GM12878 (cell line): ENCODE data around the gene PKP3. TPM values are rescaled to one million over a fixed set of nuclear protein-coding genes. Genes with fewer than 3 reads are reported as not detected.

Experiments
- ATAC-seq: fragments of 200-7000 bp; cut with Tn5 transposase; 3 replicates; pipeline ENCODE4 v1.9.1; 2020; ENCODE audit warnings: mild to moderate bottlenecking, moderate library complexity
- BruUV-seq: library from RNA; stranded (reverse); fragments of 400-500 nt; replicated peaks from 2 replicates; lab custom pipeline; 2021; lab: Mats Ljungman, UMichigan
- CTCF ChIA-PET: fragments of 300-600 bp; sonication (Branson Sonifier 250); formaldehyde crosslinking; extraction: SDS; loops from one replicate; lab custom pipeline; 2021; ENCODE audit warnings: inconsistent platforms; lab: Yijun Ruan, JAX
- POLR2A ChIA-PET: fragments of 350-600 bp; formaldehyde crosslinking; extraction: SDS; loops from one replicate; lab custom pipeline; 2021; ENCODE audit warnings: inconsistent platforms; lab: Charles Lee
- RAD21 ChIA-PET: fragments of 300-600 bp; sonication (Branson Sonifier 250); formaldehyde crosslinking; loops from one replicate; lab custom pipeline; 2023; ENCODE audit warnings: antibody characterized with exemption; ENCODE audit not compliant: unreplicated experiment; lab: Charles Lee
- SMC1A ChIA-PET: fragments of 300-600 bp; sonication (Branson Sonifier 250); formaldehyde crosslinking; loops from one replicate; lab custom pipeline; 2023; ENCODE audit not compliant: unreplicated experiment, uncharacterized antibody; lab: Charles Lee
- DNase-seq: peaks from one replicate; pipeline ENCODE4 v3.0.0-alpha.2; 2011; ENCODE audit warnings: low read depth, low spot score
- FAIRE-seq: peaks from 3 replicates; lab custom pipeline; 2011; peaks lifted over from hg19 to GRCh38; lab: Jason Lieb, UNC
- H2AFZ ChIP-seq: 2 replicates; pipeline ENCODE4 v1.6.0; 2011; ENCODE audit warnings: low read depth, low read length, control low read depth; ENCODE audit not compliant: control insufficient read depth
- H3K27ac ChIP-seq: 2 replicates; pipeline ENCODE4 v1.5.1; 2011; ENCODE audit warnings: control low read depth; ENCODE audit not compliant: control insufficient read depth, insufficient read depth
- H3K27me3 ChIP-seq, 2 experiments: replicated peaks in 1 of 2; 2 replicates each; pipeline versions ENCODE4 v1.6.0 to v1.6.1; 2011; ENCODE audit warnings: low read length in 1 of 2; ENCODE audit not compliant: control insufficient read depth in 2 of 2, insufficient read depth in 2 of 2
- H3K36me3 ChIP-seq, 2 experiments: 2 replicates each; pipeline ENCODE4 v1.5.1; 2011; ENCODE audit warnings: low read length in 1 of 2; ENCODE audit not compliant: control insufficient read depth in 2 of 2, insufficient read depth in 2 of 2
- H3K4me1 ChIP-seq: 2 replicates; pipeline ENCODE4 v1.6.1; 2011; ENCODE audit warnings: mild to moderate bottlenecking, low read length, moderate library complexity, mixed read lengths; ENCODE audit not compliant: control insufficient read depth, insufficient read depth
- H3K4me2 ChIP-seq: 2 replicates; pipeline ENCODE4 v1.6.0; 2011; ENCODE audit warnings: control low read depth; ENCODE audit not compliant: control insufficient read depth, insufficient read depth
- H3K4me3 ChIP-seq: fragments of 200-600 bp; sonication (generic); 2 replicates; pipeline ENCODE4 v1.5.1; 2016
- H3K79me2 ChIP-seq: 2 replicates; pipeline ENCODE4 v1.6.0; 2011; ENCODE audit warnings: low read length; ENCODE audit not compliant: control insufficient read depth, insufficient read depth
- H3K9ac ChIP-seq: 2 replicates; pipeline ENCODE4 v1.8.0; 2011; ENCODE audit warnings: low read length, control low read depth, mixed read lengths; ENCODE audit not compliant: control insufficient read depth, insufficient read depth
- H3K9me3 ChIP-seq: replicated peaks from 3 replicates; pipeline ENCODE4 v1.5.1; 2011; ENCODE audit warnings: mild to moderate bottlenecking, low read length; ENCODE audit not compliant: control insufficient read depth, insufficient read depth
- H4K20me1 ChIP-seq: 2 replicates; pipeline ENCODE4 v1.6.0; 2011; ENCODE audit not compliant: control insufficient read depth, insufficient read depth
- CREM ChIP-seq: IDR thresholded peaks from 2 replicates; pipeline ENCODE4 v1.6.1; 2014; ENCODE audit warnings: antibody characterized with exemption, low read depth
- CUX1 ChIP-seq: IDR thresholded peaks from 2 replicates; pipeline ENCODE4 v1.6.1; 2012; ENCODE audit warnings: improper control_type of control experiment, low read depth, low read length; ENCODE audit not compliant: insufficient replicate concordance
- ETV6 ChIP-seq, 2 experiments: fragments of 450-650 bp in 1 of 2; IDR thresholded peaks in 1 of 2; conservative IDR thresholded peaks in 1 of 2; 2 replicates each; pipeline ENCODE4 v1.6.1; 2014; ENCODE audit warnings: antibody characterized with exemption in 1 of 2, borderline replicate concordance in 1 of 2, low read depth in 1 of 2, mild to moderate bottlenecking in 1 of 2, moderate library complexity in 1 of 2
- NFYA ChIP-seq: IDR thresholded peaks from 2 replicates; pipeline ENCODE4 v1.6.1; 2011; ENCODE audit warnings: low read depth, mild to moderate bottlenecking, low read length, improper control_type of control experiment, borderline replicate concordance
- SIX5 ChIP-seq: IDR thresholded peaks from 2 replicates; pipeline ENCODE4 v1.6.1; 2011; ENCODE audit warnings: mild to moderate bottlenecking, low read depth, low read length, moderate library complexity; ENCODE audit not compliant: severe bottlenecking
- TARDBP ChIP-seq: IDR thresholded peaks from 2 replicates; pipeline ENCODE4 v1.6.1; 2016; ENCODE audit warnings: borderline replicate concordance
- TCF12 ChIP-seq: IDR thresholded peaks from 2 replicates; pipeline ENCODE4 v1.6.1; 2011; ENCODE audit warnings: low read depth, mild to moderate bottlenecking, low read length
- USF2 ChIP-seq: IDR thresholded peaks from 2 replicates; pipeline ENCODE4 v1.6.1; 2011; ENCODE audit warnings: low read depth, low read length, improper control_type of control experiment, borderline replicate concordance
- ZNF384 ChIP-seq: IDR thresholded peaks from 2 replicates; pipeline ENCODE4 v1.6.1; 2012; ENCODE audit warnings: low read depth, mild to moderate bottlenecking, low read length, improper control_type of control experiment, borderline replicate concordance
- ZSCAN29 ChIP-seq: fragments of 450-650 bp; IDR thresholded peaks from 2 replicates; pipeline ENCODE4 v1.6.1; 2017; ENCODE audit warnings: mild to moderate bottlenecking, moderate library complexity
- WGBS: methylation state at CpG from one replicate; pipeline ENCODE4 v1.1.6; 2016; ENCODE audit warnings: low lambda C conversion rate; ENCODE audit not compliant: insufficient replicate concordance, insufficient coverage; ENCODE audit errors: missing lambda C conversion rate; 5-methylcytosine and 5-hydroxymethylcytosine counted together
- in situ Hi-C: fragments of 300-500 bp; cut with MboI; formaldehyde crosslinking; loops from 9 replicates; pipeline ENCODE4 v1.14.3; 2018; ENCODE audit warnings: mixed read lengths
- intact Hi-C: fragments of 100-400 bp; cut with micrococcal nuclease; formaldehyde crosslinking; loops from one replicate; pipeline ENCODE4 v1.14.2; 2022; ENCODE audit not compliant: unreplicated experiment
- polyA plus RNA-seq, 11 experiments: library from polyadenylated mRNA; depleted of rRNA in 4 of 11; unstranded in 6 of 11; stranded (reverse) in 5 of 11; fragments of >200 nt; fragmentation: Nextera tagmentation in 4 of 11; fragmentation: Illumina TruSeq in 1 of 11; extraction: Ambion mirVana in 4 of 11; extraction: Trizol in 1 of 11; gene quantifications; 1 replicate in 1 of 11; 2 replicates in 10 of 11; pipeline versions ENCODE4 v1.2.1 to v1.2.3, GENCODE V29; 2011 to 2016; ENCODE audit warnings: inconsistent platforms in 2 of 11, missing spikeins in 2 of 11, low read depth in 1 of 11
- total RNA-seq, 4 experiments: library from RNA; depleted of rRNA in 3 of 4; stranded (reverse); fragments of >200 nt in 3 of 4; fragmentation: Illumina TruSeq in 1 of 4; extraction: Trizol in 1 of 4; gene quantifications; 2 replicates each; pipeline versions ENCODE4 v1.2.1 to v1.2.3, GENCODE V29; 2013 to 2021

PKP3 gene
- total and polyA plus RNA-seq, 10 of the 15 experiments (the other 5 are each of a cell fraction or from before 2014, with no cell fraction given): 0.45 to 0.90 TPM; not detected in 8

GRCh38 chr11:376531-377173, 17.4 kb upstream of the PKP3 start:
- no peaks in the 10 kb centered on the region for H3K9me3 ChIP-seq
- no TSS peak for BruUV-seq
- no peak for DNase-seq
- ChIA-PET CTCF (no interaction called here), POLR2A (no interaction called here), SMC1A (no interaction called here), RAD21 (no interaction called here)
- H3K4me2 ChIP-seq: no peak overlapping the region
- no peaks in the 10 kb centered on the region for H4K20me1 ChIP-seq
- WGBS: 95% methylated on average over 13 of the region's 70 CpGs
- TF ChIP-seq ZNF384 (no peak), ETV6 (conservative IDR thresholded peaks at IDR 0.05 in 1 of 2, IDR thresholded peaks at IDR 0.05 in 1 of 2; ENCODE audit: borderline replicate concordance in 1 of 2, low read depth in 1 of 2) (no peak), SIX5 (no peak), NFYA (no peak), USF2 (no peak), CREM (no peak), TARDBP (no peak), ZSCAN29 (no peak), TCF12 (no peak), CUX1 (no peak)
- no peak overlapping the region for H3K27ac ChIP-seq
- no peaks in the 10 kb centered on the region for H3K4me1 ChIP-seq
- intact Hi-C loops: no loop called here
- H3K4me3 ChIP-seq: no peak overlapping the region
- no peaks in the 10 kb centered on the region; a peak in 1 of 4 replicates for H3K27me3 ChIP-seq
- H2AFZ ChIP-seq: no peak overlapping the region
- no peak overlapping the region for H3K9ac ChIP-seq
- H3K79me2 ChIP-seq: no peaks in the 10 kb centered on the region
- no peaks in the 10 kb centered on the region for H3K36me3 ChIP-seq
- no peak for ATAC-seq
- FAIRE-seq: no peak
- in situ Hi-C loops: no loop called here
